CD14-positive monocyte (primary cell): ENCODE data around the gene LAG3. TPM values are rescaled to one million over a fixed set of nuclear protein-coding genes. Genes with fewer than 3 reads are reported as not detected.

Experiments used
- DNase-seq, 3 donors: peaks; one replicate each; pipeline ENCODE4 v3.0.0-alpha.2; 2011 to 2022
- H2AFZ ChIP-seq: 2 replicates; pipeline ENCODE4 v1.6.0; 2012; ENCODE audit warnings: mild to moderate bottlenecking, low read depth, low read length, inconsistent platforms; ENCODE audit not compliant: insufficient read depth, poor library complexity, severe bottlenecking
- H3K27ac ChIP-seq, 2 donors: 1 replicate in 1 of 2; 2 replicates in 1 of 2; pipeline ENCODE4 v1.5.1; 2012 to 2013; ENCODE audit warnings: low read length in 2 of 2, control low read depth in 1 of 2, inconsistent platforms in 1 of 2, low read depth in 1 of 2, mild to moderate bottlenecking in 1 of 2
- H3K27me3 ChIP-seq, 2 donors: one replicate each; pipeline versions ENCODE4 v1.6.0 to v1.6.1; 2011 to 2013; ENCODE audit warnings: low read length in 2 of 2; ENCODE audit not compliant: control insufficient read depth in 2 of 2, insufficient read depth in 2 of 2
- H3K36me3 ChIP-seq, 2 donors: replicated peaks in 1 of 2; 1 replicate in 1 of 2; 2 replicates in 1 of 2; pipeline versions ENCODE4 v1.5.1 to v1.6.1; 2012 to 2013; ENCODE audit warnings: low read length in 2 of 2, control low read depth in 1 of 2, inconsistent platforms in 1 of 2, mild to moderate bottlenecking in 1 of 2; ENCODE audit not compliant: insufficient read depth in 2 of 2, control insufficient read depth in 1 of 2
- H3K4me1 ChIP-seq, 2 donors: 1 replicate in 1 of 2; 2 replicates in 1 of 2; pipeline versions ENCODE4 v1.5.1 to v1.6.1; 2012 to 2013; ENCODE audit warnings: low read length in 2 of 2, control low read depth in 1 of 2, inconsistent platforms in 1 of 2, mild to moderate bottlenecking in 1 of 2, moderate library complexity in 1 of 2; ENCODE audit not compliant: insufficient read depth in 2 of 2, control insufficient read depth in 1 of 2
- H3K4me2 ChIP-seq: replicated peaks from 2 replicates; pipeline ENCODE3; 2012; ENCODE audit warnings: low read length, moderate library complexity, mild to moderate bottlenecking; ENCODE audit not compliant: poor library complexity, severe bottlenecking; ENCODE audit errors: extremely low read depth
- H3K4me3 ChIP-seq, 3 experiments: fragments of 200-600 bp in 1 of 3; sonication (generic) in 1 of 3; replicated peaks in 1 of 3; 1 replicate in 2 of 3; 2 replicates in 1 of 3; pipeline ENCODE4 v1.5.1; 2011 to 2013; ENCODE audit warnings: low read length in 3 of 3, mild to moderate bottlenecking in 3 of 3, control low read depth in 2 of 3, low read depth in 2 of 3, inconsistent platforms in 1 of 3, moderate library complexity in 1 of 3
- H3K79me2 ChIP-seq: 2 replicates; pipeline ENCODE4 v1.6.0; 2012; ENCODE audit warnings: mild to moderate bottlenecking, control low read depth, inconsistent platforms, low read length, moderate library complexity; ENCODE audit not compliant: insufficient read depth
- H3K9ac ChIP-seq: 2 replicates; pipeline ENCODE4 v1.6.0; 2017; ENCODE audit warnings: low read length, mild to moderate bottlenecking; ENCODE audit not compliant: insufficient read depth, poor library complexity, severe bottlenecking
- H3K9me3 ChIP-seq, 2 donors: replicated peaks in 1 of 2; 1 replicate in 1 of 2; 2 replicates in 1 of 2; pipeline versions ENCODE4 v1.5.1 to v1.6.1; 2012 to 2013; ENCODE audit warnings: low read length in 2 of 2, control low read depth in 1 of 2; ENCODE audit not compliant: control insufficient read depth in 1 of 2, insufficient read depth in 1 of 2
- H4K20me1 ChIP-seq: 2 replicates; pipeline ENCODE4 v1.6.0; 2012; ENCODE audit warnings: mild to moderate bottlenecking, low read length, control low read depth, moderate library complexity; ENCODE audit not compliant: insufficient read depth
- H3K27ac Mint-ChIP-seq, 7 donors: one replicate each; pipeline ENCODE4 v1.8.0; 2020; ENCODE audit warnings: mild to moderate bottlenecking in 7 of 7, mixed read lengths in 7 of 7, moderate library complexity in 6 of 7, inconsistent platforms in 2 of 7
- H3K27me3 Mint-ChIP-seq, 3 donors: one replicate each; pipeline ENCODE4 v1.8.0; 2021 to 2022; ENCODE audit warnings: low read depth in 3 of 3, mild to moderate bottlenecking in 3 of 3, mixed read lengths in 3 of 3, moderate library complexity in 3 of 3, inconsistent platforms in 1 of 3
- H3K36me3 Mint-ChIP-seq, 2 donors: one replicate each; pipeline ENCODE4 v1.8.0; 2020; ENCODE audit warnings: mixed read lengths in 2 of 2, inconsistent platforms in 1 of 2, mild to moderate bottlenecking in 1 of 2
- H3K4me1 Mint-ChIP-seq: one replicate; pipeline ENCODE4 v1.8.0; 2020; ENCODE audit warnings: mild to moderate bottlenecking, mixed read lengths
- H3K4me3 Mint-ChIP-seq, 2 donors: one replicate each; pipeline ENCODE4 v1.8.0; 2020; ENCODE audit warnings: mild to moderate bottlenecking in 2 of 2, mixed read lengths in 2 of 2, moderate library complexity in 1 of 2
- H3K9me3 Mint-ChIP-seq, 7 donors: one replicate each; pipeline ENCODE4 v1.8.0; 2020 to 2022; ENCODE audit warnings: mixed read lengths in 7 of 7, mild to moderate bottlenecking in 6 of 7, moderate library complexity in 6 of 7, inconsistent platforms in 2 of 7
- WGBS: methylation state at CpG from one replicate; pipeline ENCODE4 v1.1.5; 2013; ENCODE audit warnings: missing lambda C conversion rate; ENCODE audit not compliant: insufficient coverage; 5-methylcytosine and 5-hydroxymethylcytosine counted together
- intact Hi-C, 2 donors: fragments of 100-400 bp; cut with micrococcal nuclease; formaldehyde crosslinking; loops; one replicate each; pipeline versions ENCODE4 v1.15.0 to v1.15.1; 2023
- polyA plus RNA-seq, 3 donors: library from polyadenylated mRNA; depleted of rRNA in 1 of 3; unstranded in 2 of 3; stranded (reverse) in 1 of 3; fragments of 300-500 nt in 2 of 3; fragments of >200 nt in 1 of 3; fragmentation: Illumina TruSeq in 2 of 3; gene quantifications; 1 replicate in 2 of 3; 2 replicates in 1 of 3; pipeline ENCODE4 v1.2.3, GENCODE V29; 2012 to 2021
- TF ChIP-seq, protein P1 (sequence below): fragments of 200-600 bp; IDR thresholded peaks from one replicate; pipeline ENCODE4 v1.8.0; 2022; ENCODE audit warnings: antibody characterized with exemption, mild to moderate bottlenecking

The LAG3 gene
- polyA plus RNA-seq, 3 donors = 0.04 TPM; not detected in 2

DNA sequence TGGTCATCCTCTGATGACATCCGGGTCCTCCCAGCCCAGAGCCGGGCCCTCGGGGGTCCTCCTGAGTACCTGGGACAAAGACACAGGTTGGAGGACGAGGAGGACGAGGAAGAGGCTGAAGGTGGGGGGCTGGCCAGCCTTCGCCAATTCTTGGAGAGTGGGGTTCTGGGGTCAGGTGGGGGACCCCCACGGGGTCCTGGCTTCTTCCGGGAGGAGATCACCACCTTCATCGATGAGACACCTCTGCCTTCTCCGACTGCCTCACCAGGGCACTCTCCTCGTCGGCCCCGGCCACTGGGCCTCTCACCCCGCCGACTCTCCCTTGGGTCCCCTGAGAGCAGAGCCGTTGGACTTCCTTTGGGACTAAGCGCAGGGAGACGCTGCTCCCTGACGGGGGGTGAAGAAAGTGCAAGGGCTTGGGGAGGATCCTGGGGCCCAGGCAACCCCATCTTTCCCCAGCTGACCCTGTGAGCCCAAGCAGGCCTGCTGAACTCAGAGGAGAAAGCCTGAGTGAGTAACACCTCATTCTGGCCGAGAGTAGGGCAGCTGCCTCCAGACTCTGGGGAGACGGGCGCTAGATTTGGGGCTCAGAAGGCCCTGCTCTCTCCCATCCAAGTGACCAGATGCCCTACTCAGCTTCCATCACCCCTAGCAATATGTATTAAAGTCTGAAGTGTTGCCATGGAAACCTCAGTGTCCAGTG is 54.6 kb downstream of the LAG3 start:
- Histone ChIP-seq H3K36me3 (no peaks in the 10 kb centered on the region), H3K9me3 (peaks cover 0 to 6% of the 10 kb centered on the region in 2 donors), H3K27me3 (peaks cover 12 to 56% of the 10 kb centered on the region in 2 donors), H3K27ac (no peak overlapping the region), H3K9ac (no peak overlapping the region), H3K79me2 (peaks cover 5% of the 10 kb centered on the region), H3K4me3 (no peak overlapping the region), H3K4me1 (peaks cover 21 to 46% of the 10 kb centered on the region in 2 donors), H3K4me2 (no peak overlapping the region), H4K20me1 (peaks cover 29% of the 10 kb centered on the region), H2AFZ (no peak overlapping the region)
- Mint-ChIP-seq H3K27me3 (peaks cover 55 to 75% (median 58%) of the 10 kb centered on the region in 3 donors), H3K9me3 (peaks cover 0 to 12% (median 8%) of the 10 kb centered on the region in 7 donors), H3K4me1 (peaks cover 39% of the 10 kb centered on the region), H3K4me3 (peak overlapping the region; percentile 63 to 84), H3K36me3 (peaks cover 16 to 26% of the 10 kb centered on the region in 2 donors), H3K27ac (no peak overlapping the region)
- DNase-seq = no peak
- 96% methylated on average over 22 of the region's 22 CpGs for WGBS
- TF ChIP-seq, protein P1, sequence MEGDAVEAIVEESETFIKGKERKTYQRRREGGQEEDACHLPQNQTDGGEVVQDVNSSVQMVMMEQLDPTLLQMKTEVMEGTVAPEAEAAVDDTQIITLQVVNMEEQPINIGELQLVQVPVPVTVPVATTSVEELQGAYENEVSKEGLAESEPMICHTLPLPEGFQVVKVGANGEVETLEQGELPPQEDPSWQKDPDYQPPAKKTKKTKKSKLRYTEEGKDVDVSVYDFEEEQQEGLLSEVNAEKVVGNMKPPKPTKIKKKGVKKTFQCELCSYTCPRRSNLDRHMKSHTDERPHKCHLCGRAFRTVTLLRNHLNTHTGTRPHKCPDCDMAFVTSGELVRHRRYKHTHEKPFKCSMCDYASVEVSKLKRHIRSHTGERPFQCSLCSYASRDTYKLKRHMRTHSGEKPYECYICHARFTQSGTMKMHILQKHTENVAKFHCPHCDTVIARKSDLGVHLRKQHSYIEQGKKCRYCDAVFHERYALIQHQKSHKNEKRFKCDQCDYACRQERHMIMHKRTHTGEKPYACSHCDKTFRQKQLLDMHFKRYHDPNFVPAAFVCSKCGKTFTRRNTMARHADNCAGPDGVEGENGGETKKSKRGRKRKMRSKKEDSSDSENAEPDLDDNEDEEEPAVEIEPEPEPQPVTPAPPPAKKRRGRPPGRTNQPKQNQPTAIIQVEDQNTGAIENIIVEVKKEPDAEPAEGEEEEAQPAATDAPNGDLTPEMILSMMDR = no peak
- intact Hi-C loops = loop anchor here (5.0 kb wide), 3 partner anchors 35 to 205 kb away; no protein-coding TSS in a partner anchor

DNA sequence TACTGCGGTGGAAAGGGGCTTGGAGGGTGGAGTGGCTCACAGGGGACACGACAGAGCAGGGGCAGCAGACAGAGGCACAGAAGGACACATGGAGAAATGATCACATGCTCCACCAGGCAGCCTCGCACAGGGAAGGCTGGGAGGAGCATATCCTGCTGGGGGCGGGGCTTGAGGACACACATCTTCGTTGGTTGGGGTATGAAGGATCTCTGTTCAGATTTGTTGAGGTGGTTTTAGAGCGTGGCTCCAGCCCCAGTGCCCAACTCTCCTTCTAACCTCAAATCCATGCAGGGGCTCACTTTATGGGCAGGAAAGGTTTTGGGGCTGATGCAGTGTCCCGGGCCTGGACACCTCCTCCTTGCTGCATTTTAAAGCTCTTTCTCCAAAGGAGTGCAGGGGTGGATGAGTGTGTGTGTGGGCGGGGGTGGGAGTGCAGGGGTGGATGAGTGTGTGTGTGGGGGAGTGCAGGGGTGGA is 55.2 kb downstream of the LAG3 start:
- H3K36me3 Mint-ChIP-seq = peaks cover 16 to 26% of the 10 kb centered on the region in 2 donors
- no peak overlapping the region for H3K9ac ChIP-seq
- H3K9me3 Mint-ChIP-seq = peaks cover 0 to 12% (median 8%) of the 10 kb centered on the region in 7 donors
- no peaks in the 10 kb centered on the region for H3K79me2 ChIP-seq
- no peak overlapping the region for H2AFZ ChIP-seq
- peaks cover 15 to 40% of the 10 kb centered on the region in 2 donors for H3K4me1 ChIP-seq
- intact Hi-C loops = loop anchor here (5.0 kb wide), 3 partner anchors 35 to 205 kb away; no protein-coding TSS in a partner anchor
- H3K4me1 Mint-ChIP-seq = peaks cover 33% of the 10 kb centered on the region
- no peak overlapping the region for H3K27ac Mint-ChIP-seq
- TF ChIP-seq, protein P1 = no peak
- H3K27ac ChIP-seq = no peak overlapping the region
- peaks cover 29% of the 10 kb centered on the region for H4K20me1 ChIP-seq
- H3K27me3 ChIP-seq = peaks cover 12 to 50% of the 10 kb centered on the region in 2 donors
- peaks cover 54 to 75% (median 58%) of the 10 kb centered on the region in 3 donors for H3K27me3 Mint-ChIP-seq
- no peak for DNase-seq
- H3K4me3 Mint-ChIP-seq = peak overlapping the region; percentile 63 to 84
- WGBS = 8% methylated on average over 2 of the region's 8 CpGs
- H3K9me3 ChIP-seq = peaks cover 0 to 6% of the 10 kb centered on the region in 2 donors
- H3K36me3 ChIP-seq = no peaks in the 10 kb centered on the region
- H3K4me2 ChIP-seq = peak overlapping the region; percentile 22
- no peak overlapping the region for H3K4me3 ChIP-seq

Other genes with a start within 250 kb of the LAG3 start
- gene GAPDH, start 238.0 kb upstream of the LAG3 start, polyA plus RNA-seq = 1,000 to 10,000 TPM; 2,879 to 3,427 (median 3,223) TPM
- gene IFFO1, start 216.5 kb upstream of the LAG3 start, polyA plus RNA-seq = 100 to 1,000 TPM in 1 of 3 donors, 10 to 100 TPM in 2; 10.7 to 178 (median 11.1) TPM
- 10 to 100 TPM in 1 of 3 donors, 1 to 10 TPM in 2; 3.9 to 54.5 (median 5.7) TPM for gene NOP2, start 204.2 kb upstream of the LAG3 start, polyA plus RNA-seq
- 10 to 100 TPM in 2 of 3 donors, 1 to 10 TPM in 1; 9.9 to 74.2 (median 16.2) TPM for gene CHD4, start 165.1 kb upstream of the LAG3 start, polyA plus RNA-seq
- gene LPAR5, start 136.6 kb upstream of the LAG3 start, polyA plus RNA-seq = under 1 TPM; 0.11 to 0.18 (median 0.14) TPM
- 10 to 100 TPM; 10.2 to 28.3 (median 10.3) TPM for gene ACRBP, start 125.1 kb upstream of the LAG3 start, polyA plus RNA-seq
- gene ING4, start 109.4 kb upstream of the LAG3 start, polyA plus RNA-seq = 10 to 100 TPM; 62.2 to 67.1 (median 64.0) TPM
- gene ZNF384, start 83.1 kb upstream of the LAG3 start, polyA plus RNA-seq = 10 to 100 TPM in 2 of 3 donors, 1 to 10 TPM in 1; 9.6 to 87.0 (median 10.9) TPM
- not detected for gene PIANP, start 71.7 kb upstream of the LAG3 start, polyA plus RNA-seq
- 10 to 100 TPM; 70.1 to 77.1 (median 72.3) TPM for gene COPS7A, start 48.5 kb upstream of the LAG3 start, polyA plus RNA-seq
- 100 to 1,000 TPM; 113 to 211 (median 140) TPM for gene MLF2, start 19.4 kb upstream of the LAG3 start, polyA plus RNA-seq
- 1 to 10 TPM; 2.4 to 9.7 (median 2.6) TPM for gene PTMS, start 6.2 kb upstream of the LAG3 start, polyA plus RNA-seq
- gene CD4, start 17.0 kb downstream of the LAG3 start, polyA plus RNA-seq = 100 to 1,000 TPM; 261 to 371 (median 269) TPM
- gene GPR162, start 49.3 kb downstream of the LAG3 start, polyA plus RNA-seq = 10 to 100 TPM; 15.1 to 81.7 (median 16.0) TPM
- under 1 TPM in 1 of 3 donors, not detected in 2; 0.56 TPM for gene P3H3, start 55.9 kb downstream of the LAG3 start, polyA plus RNA-seq
- gene GNB3, start 68.4 kb downstream of the LAG3 start, polyA plus RNA-seq = under 1 TPM in 1 of 3 donors, not detected in 2; 0.31 TPM
- under 1 TPM; 0.57 to 0.61 (median 0.59) TPM for gene CDCA3, start 78.8 kb downstream of the LAG3 start, polyA plus RNA-seq
- 10 to 100 TPM; 28.0 to 32.4 (median 29.9) TPM for gene USP5, start 79.6 kb downstream of the LAG3 start, polyA plus RNA-seq
- gene TPI1, start 95.0 kb downstream of the LAG3 start, polyA plus RNA-seq = 100 to 1,000 TPM; 446 to 839 (median 764) TPM
- gene SPSB2, start 100.8 kb downstream of the LAG3 start, polyA plus RNA-seq = 1 to 10 TPM; 4.7 to 6.9 (median 6.6) TPM
- 1 to 10 TPM; 4.9 to 6.8 (median 5.1) TPM for gene LRRC23, start 132.3 kb downstream of the LAG3 start, polyA plus RNA-seq
- gene ENO2, start 142.1 kb downstream of the LAG3 start, polyA plus RNA-seq = under 1 TPM; 0.09 to 0.43 (median 0.19) TPM
- 10 to 100 TPM in 1 of 3 donors, under 1 TPM in 1, not detected in 1; 0.40 to 10.6 TPM for gene ATN1, start 155.4 kb downstream of the LAG3 start, polyA plus RNA-seq
- gene RNU7-1, start 171.3 kb downstream of the LAG3 start, polyA plus RNA-seq = not detected
- gene C12orf57, start 171.5 kb downstream of the LAG3 start, polyA plus RNA-seq = 10 to 100 TPM; 19.1 to 59.2 (median 24.2) TPM
- 100 to 1,000 TPM; 449 to 764 (median 562) TPM for gene PTPN6, start 178.8 kb downstream of the LAG3 start, polyA plus RNA-seq
- gene PHB2, start 198.1 kb downstream of the LAG3 start, polyA plus RNA-seq = 100 to 1,000 TPM in 1 of 3 donors, 10 to 100 TPM in 2; 90.6 to 158 (median 91.9) TPM
- 10 to 100 TPM in 2 of 3 donors, 1 to 10 TPM in 1; 9.8 to 35.3 (median 33.1) TPM for gene EMG1, start 198.4 kb downstream of the LAG3 start, polyA plus RNA-seq
- gene LPCAT3, start 246.0 kb downstream of the LAG3 start, polyA plus RNA-seq = 10 to 100 TPM; 50.9 to 62.7 (median 54.1) TPM